HepG2 (cell line): Measurements from ENCODE around the gene HIRA. TPM values are rescaled to one million over a fixed set of nuclear protein-coding genes. Genes with fewer than 3 reads are reported as not detected.

Experiments
- AHDC1 ChIP-seq: sonication (generic); formaldehyde crosslinking; IDR thresholded peaks from 2 replicates; pipeline ENCODE4 v1.5.1; 2020; ENCODE audit warnings: mild to moderate bottlenecking, missing genetic modification reagents, borderline replicate concordance
- DNMT3B ChIP-seq: conservative IDR thresholded peaks from 2 replicates; pipeline ENCODE4 v1.6.1; 2016; ENCODE audit warnings: missing biosample characterization, control low read depth
- HHEX ChIP-seq: IDR thresholded peaks from 2 replicates; pipeline ENCODE4 v1.6.1; 2016; ENCODE audit warnings: control low read depth
- HIC2 ChIP-seq: sonication (generic); formaldehyde crosslinking; IDR thresholded peaks from 2 replicates; pipeline ENCODE4 v1.9.0; 2022; ENCODE audit warnings: low read depth, missing genetic modification reagents
- JDP2 ChIP-seq: sonication (generic); formaldehyde crosslinking; IDR thresholded peaks from 2 replicates; pipeline ENCODE4 v1.8.1; 2022; ENCODE audit warnings: missing genetic modification reagents, borderline replicate concordance
- MTERF4 ChIP-seq: sonication (generic); formaldehyde crosslinking; IDR thresholded peaks from 2 replicates; pipeline ENCODE4 v1.8.0; 2023; ENCODE audit warnings: mild to moderate bottlenecking, missing genetic modification reagents
- PAF1 ChIP-seq: IDR thresholded peaks from 2 replicates; pipeline ENCODE4 v1.6.1; 2016; ENCODE audit warnings: missing genetic modification reagents, missing compliant biosample characterization
- PITX1 ChIP-seq: sonication (generic); formaldehyde crosslinking; IDR thresholded peaks from 2 replicates; pipeline ENCODE4 v1.5.1; 2020; ENCODE audit warnings: mild to moderate bottlenecking, missing genetic modification reagents
- RBAK ChIP-seq: sonication (generic); formaldehyde crosslinking; IDR thresholded peaks from 2 replicates; pipeline ENCODE4 v1.5.1; 2020; ENCODE audit warnings: mild to moderate bottlenecking, missing genetic modification reagents
- TEAD2 ChIP-seq: sonication (generic); formaldehyde crosslinking; IDR thresholded peaks from 2 replicates; pipeline ENCODE4 v1.9.0; 2021; ENCODE audit warnings: missing genetic modification reagents
- TEF ChIP-seq: sonication (generic); formaldehyde crosslinking; IDR thresholded peaks from 2 replicates; pipeline ENCODE4 v1.5.0; 2020; ENCODE audit warnings: missing genetic modification reagents
- YEATS2 ChIP-seq: sonication (generic); formaldehyde crosslinking; IDR thresholded peaks from 2 replicates; pipeline ENCODE4 v1.4.0; 2020; ENCODE audit warnings: missing genetic modification reagents, borderline replicate concordance
- ZFP62 ChIP-seq: sonication (generic); formaldehyde crosslinking; IDR thresholded peaks from 2 replicates; pipeline ENCODE4 v1.4.0; 2020; ENCODE audit warnings: missing genetic modification reagents
- ZNF121 ChIP-seq: sonication (generic); formaldehyde crosslinking; IDR thresholded peaks from 2 replicates; pipeline ENCODE4 v1.5.0; 2020; ENCODE audit warnings: mild to moderate bottlenecking, missing genetic modification reagents
- ZNF263 ChIP-seq: sonication (generic); formaldehyde crosslinking; IDR thresholded peaks from 2 replicates; pipeline ENCODE4 v1.4.0; 2020; ENCODE audit warnings: missing genetic modification reagents
- ZNF574 ChIP-seq: sonication (generic); formaldehyde crosslinking; IDR thresholded peaks from 2 replicates; pipeline ENCODE4 v1.4.0; 2020; ENCODE audit warnings: missing genetic modification reagents
- ZNF879 ChIP-seq: sonication (generic); formaldehyde crosslinking; IDR thresholded peaks from 2 replicates; pipeline ENCODE4 v1.8.1; 2023; ENCODE audit warnings: missing genetic modification reagents
- polyA plus RNA-seq, 8 experiments: library from polyadenylated mRNA; depleted of rRNA in 3 of 8; stranded (reverse) in 7 of 8; unstranded in 1 of 8; fragments of >200 nt; fragmentation: Illumina TruSeq in 4 of 8; extraction: Trizol in 4 of 8; gene quantifications; 2 replicates each; pipeline versions ENCODE4 v1.2.1 to v1.2.3, GENCODE V29; 2011 to 2016; ENCODE audit warnings: low read depth in 4 of 8, missing spikeins in 1 of 8, mixed read lengths in 1 of 8; ENCODE audit not compliant: insufficient read depth in 1 of 8
- total RNA-seq, 5 experiments: library from RNA; depleted of rRNA; stranded (reverse); fragments of >200 nt; fragmentation: Illumina TruSeq; extraction: Trizol; gene quantifications; 2 replicates each; pipeline ENCODE4 v1.2.3, GENCODE V29; 2016; ENCODE audit warnings: low read depth in 1 of 5

The HIRA gene
- total and polyA plus RNA-seq, 2 of the 13 experiments (the other 11 are each of a cell fraction or from before 2014, with no cell fraction given), result 21.5 to 29.2 TPM

- no peak for TF ChIP-seq TEF (CRISPR knock-in tag)
- TF ChIP-seq DNMT3B (CRISPR knock-in tag), result no peak
- no peak for TF ChIP-seq RBAK
- TF ChIP-seq PAF1 (CRISPR knock-in tag), result no peak
- no peak for TF ChIP-seq ZNF121 (CRISPR knock-in tag)
- TF ChIP-seq YEATS2, result no peak
- TF ChIP-seq JDP2 (CRISPR knock-in tag), result no peak
- no peak for TF ChIP-seq HIC2 (CRISPR knock-in tag)
- TF ChIP-seq AHDC1, result no peak
- TF ChIP-seq MTERF4 (CRISPR knock-in tag), result no peak
- TF ChIP-seq ZNF879 (CRISPR knock-in tag), result no peak
- no peak for TF ChIP-seq HHEX
- TF ChIP-seq ZNF263 (CRISPR knock-in tag), result no peak
- TF ChIP-seq PITX1 (CRISPR knock-in tag), result 0 out of 2 replicates have a peak, but pooled peaks have one; percentile 27
- TF ChIP-seq ZNF574 (CRISPR knock-in tag), result peak; percentile 74
- no peak for TF ChIP-seq ZFP62 (CRISPR knock-in tag)
- no peak for TF ChIP-seq TEAD2 (CRISPR knock-in tag)
Measured at GRCh38 chr22:19336133-19337075, 95.1 kb downstream of the HIRA start (continued).
